ENCODE data around the gene MICALL2.

GRCh38 chr7:1397491-1398327, 61.6 kb downstream of the MICALL2 start:
- TF ChIP-seq CTCF (IDR thresholded peaks at IDR 0.05; ENCODE audit: poor library complexity, severe bottlenecking) (no peak), POLR2AphosphoS5 (IDR thresholded peaks at IDR 0.05) (no peak), EP300 (conservative IDR thresholded peaks at IDR 0.05; ENCODE audit: poor library complexity, severe bottlenecking) (no peak), EZH2 (IDR thresholded peaks at IDR 0.05; ENCODE audit: borderline replicate concordance, insufficient read depth, low read length, poor library complexity, severe bottlenecking) (no peak), RAD21 (conservative IDR thresholded peaks at IDR 0.05) (no peak), TAF1 (IDR thresholded peaks at IDR 0.05; ENCODE audit: low read depth) (no peak)

Measured in neural cell (in vitro differentiated cells).